ENCODE results near the gene DUSP28.

- TF ChIP-seq EZH2phosphoT487 (IDR thresholded peaks at IDR 0.05; ENCODE audit: low read depth) (no peak), CTCF (IDR thresholded peaks at IDR 0.05; ENCODE audit: low read depth, low read length) (no peak)
Measured at GRCh38 chr2:240574386-240575100, 14.4 kb downstream of the DUSP28 start.

All from OCI-LY3 (cell line).